Hepatocyte (in vitro differentiated cells): ENCODE results near the gene PHF2. TPM values are rescaled to one million over a fixed set of nuclear protein-coding genes. Genes with fewer than 3 reads are reported as not detected.

Experiments
- DNase-seq: peaks from one replicate; pipeline ENCODE4 v3.0.0-alpha.2; 2016; ENCODE audit warnings: low spot score
- H2AFZ ChIP-seq: fragments of 200-600 bp; sonication (generic); 2 replicates; pipeline ENCODE4 v1.6.0; 2016; ENCODE audit warnings: antibody characterized with exemption, mild to moderate bottlenecking
- H3K27ac ChIP-seq: fragments of 200-600 bp; sonication (generic); 2 replicates; pipeline ENCODE4 v1.5.1; 2016; ENCODE audit warnings: mild to moderate bottlenecking
- H3K27me3 ChIP-seq: fragments of 200-600 bp; sonication (generic); 2 replicates; pipeline ENCODE4 v1.6.1; 2016
- H3K36me3 ChIP-seq: fragments of 200-600 bp; sonication (generic); replicated peaks from 2 replicates; pipeline ENCODE4 v1.5.1; 2016; ENCODE audit warnings: low read depth; ENCODE audit not compliant: insufficient read depth
- H3K4me1 ChIP-seq: fragments of 200-600 bp; sonication (generic); 2 replicates; pipeline ENCODE4 v1.5.1; 2016; ENCODE audit warnings: mild to moderate bottlenecking, moderate library complexity; ENCODE audit not compliant: insufficient read depth
- H3K4me2 ChIP-seq: fragments of 200-600 bp; sonication (generic); 2 replicates; pipeline ENCODE4 v1.6.0; 2016
- H3K4me3 ChIP-seq: fragments of 200-600 bp; sonication (generic); 2 replicates; pipeline ENCODE4 v1.5.1; 2016; ENCODE audit warnings: mild to moderate bottlenecking
- H3K79me2 ChIP-seq: fragments of 200-600 bp; sonication (generic); 2 replicates; pipeline ENCODE4 v1.6.0; 2017; ENCODE audit warnings: mild to moderate bottlenecking
- H3K9me2 ChIP-seq: fragments of 200-600 bp; sonication (generic); replicated peaks from 2 replicates; pipeline ENCODE4 v1.6.0; 2017; ENCODE audit warnings: mild to moderate bottlenecking; ENCODE audit not compliant: insufficient read depth
- H3K9me3 ChIP-seq: fragments of 200-600 bp; sonication (generic); 2 replicates; pipeline ENCODE4 v1.5.1; 2016; ENCODE audit warnings: low read depth, mild to moderate bottlenecking
- H4K20me1 ChIP-seq: fragments of 200-600 bp; sonication (generic); 2 replicates; pipeline ENCODE4 v1.6.0; 2016; ENCODE audit warnings: mild to moderate bottlenecking; ENCODE audit not compliant: insufficient read depth, poor library complexity, severe bottlenecking
- CTCF ChIP-seq: fragments of 200-600 bp; sonication (generic); IDR thresholded peaks from 2 replicates; pipeline ENCODE4 v1.5.1; 2016; ENCODE audit warnings: antibody characterized with exemption, mild to moderate bottlenecking; ENCODE audit not compliant: poor library complexity
- EZH2 ChIP-seq: fragments of 200-600 bp; sonication (generic); IDR thresholded peaks from 2 replicates; pipeline ENCODE4 v1.6.1; 2016; ENCODE audit warnings: antibody characterized with exemption, mild to moderate bottlenecking, borderline replicate concordance
- EZH2phosphoT487 ChIP-seq: fragments of 200-600 bp; sonication (generic); IDR thresholded peaks from one replicate; pipeline ENCODE4 v1.6.1; 2018; ENCODE audit warnings: antibody characterized with exemption, mild to moderate bottlenecking, low read depth, moderate library complexity; ENCODE audit not compliant: unreplicated experiment, severe bottlenecking
- WGBS: methylation state at CpG from one replicate; pipeline ENCODE4 v1.1.6; 2016; ENCODE audit warnings: low lambda C conversion rate; ENCODE audit errors: missing lambda C conversion rate; 5-methylcytosine and 5-hydroxymethylcytosine counted together
- polyA plus RNA-seq: library from polyadenylated mRNA; unstranded; fragments of >200 nt; fragmentation: Nextera tagmentation; extraction: Ambion mirVana; gene quantifications from 2 replicates; pipeline ENCODE4 v1.2.1, GENCODE V29; 2016
- total RNA-seq: library from RNA; depleted of rRNA; stranded (reverse); fragments of >200 nt; gene quantifications from 2 replicates; pipeline ENCODE4 v1.2.3, GENCODE V29; 2014

Gene PHF2
- total and polyA plus RNA-seq, 2 experiments from 2014 or later, result 10.5 to 19.8 TPM

- H3K9me3 ChIP-seq, result no peaks in the 10 kb centered on the region
- no peak overlapping the region for H3K4me2 ChIP-seq
- H2AFZ ChIP-seq, result no peak overlapping the region
- no peak for TF ChIP-seq EZH2phosphoT487
- no peak for TF ChIP-seq EZH2
- TF ChIP-seq CTCF, result no peak
- no peak for DNase-seq
- H3K9me2 ChIP-seq, result no peaks in the 10 kb centered on the region
- no peak overlapping the region for H3K27ac ChIP-seq
- 93% methylated on average over 15 of the region's 15 CpGs for WGBS
- H3K4me3 ChIP-seq, result no peak overlapping the region
- no peaks in the 10 kb centered on the region for H3K27me3 ChIP-seq
- H3K36me3 ChIP-seq, result no peaks in the 10 kb centered on the region
- no peaks in the 10 kb centered on the region for H4K20me1 ChIP-seq
- peaks cover 3% of the 10 kb centered on the region for H3K79me2 ChIP-seq
- H3K4me1 ChIP-seq, result no peaks in the 10 kb centered on the region
Measured at GRCh38 chr9:93557366-93558137, 18.8 kb upstream of the PHF2 start.

- Histone ChIP-seq H3K4me3 (no peak overlapping the region), H3K4me1 (no peaks in the 10 kb centered on the region), H4K20me1 (no peaks in the 10 kb centered on the region), H3K79me2 (no peaks in the 10 kb centered on the region), H3K36me3 (no peaks in the 10 kb centered on the region), H3K4me2 (no peak overlapping the region), H3K9me2 (no peaks in the 10 kb centered on the region), H2AFZ (no peak overlapping the region), H3K9me3 (no peaks in the 10 kb centered on the region), H3K27me3 (no peaks in the 10 kb centered on the region), H3K27ac (no peak overlapping the region)
- TF ChIP-seq CTCF (no peak), EZH2 (no peak), EZH2phosphoT487 (no peak)
- WGBS, result 97% methylated on average over 14 of the region's 14 CpGs
- no peak for DNase-seq
Measured at GRCh38 chr9:93558503-93558902, 17.9 kb upstream of the PHF2 start.

DNA sequence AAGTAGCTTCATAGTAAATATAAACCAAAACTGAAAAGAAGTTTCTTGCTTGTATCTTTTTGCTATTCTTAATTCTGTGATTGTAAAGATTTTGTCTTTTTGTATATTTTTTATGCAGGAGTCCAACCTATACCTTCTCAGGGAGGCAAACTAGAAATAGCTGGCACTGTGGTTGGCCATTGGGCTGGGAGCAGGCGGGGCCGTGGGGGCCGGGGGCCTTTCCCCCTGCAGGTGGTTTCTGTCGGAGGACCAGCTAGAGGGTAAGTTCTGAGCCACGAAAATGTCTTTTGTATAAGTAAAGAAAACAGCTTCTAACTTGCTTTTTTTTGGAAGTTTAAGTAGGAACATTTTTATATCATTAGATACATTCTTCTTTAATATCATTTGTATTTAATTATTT lies 15.4 kb upstream of the PHF2 start:
- no peaks in the 10 kb centered on the region for H4K20me1 ChIP-seq
- H3K9me3 ChIP-seq, result no peaks in the 10 kb centered on the region
- no peak for DNase-seq
- H3K4me1 ChIP-seq, result no peaks in the 10 kb centered on the region
- H3K27ac ChIP-seq, result no peak overlapping the region
- no peak overlapping the region for H3K4me2 ChIP-seq
- WGBS, result 95% methylated on average over 5 of the region's 5 CpGs
- H3K4me3 ChIP-seq, result no peak overlapping the region
- no peak overlapping the region for H2AFZ ChIP-seq
- no peaks in the 10 kb centered on the region for H3K36me3 ChIP-seq
- no peaks in the 10 kb centered on the region for H3K9me2 ChIP-seq
- no peaks in the 10 kb centered on the region for H3K27me3 ChIP-seq
- H3K79me2 ChIP-seq, result no peaks in the 10 kb centered on the region
- TF ChIP-seq EZH2, result no peak
- no peak for TF ChIP-seq EZH2phosphoT487
- no peak for TF ChIP-seq CTCF
